Measurements from ENCODE around the gene KLHL29. TPM values are rescaled to one million over a fixed set of nuclear protein-coding genes. Genes with fewer than 3 reads are reported as not detected.

The KLHL29 gene
- total and polyA plus RNA-seq, 10 donors = 1.5 to 30.5 (median 9.4) TPM

GRCh38 chr2:23606196-23606595, 221.2 kb downstream of the KLHL29 start:
- Histone ChIP-seq H3K4me1 (no peaks in the 10 kb centered on the region), H3K27ac (no peak overlapping the region), H3K4me3 (no peak overlapping the region), H3K36me3 (no peaks in the 10 kb centered on the region), H3K9me3 (peaks cover 0 to 30% (median 15%) of the 10 kb centered on the region in 8 donors), H3K27me3 (replicated peaks in 1 of 7) (peaks cover 0 to 4% (median 0%) of the 10 kb centered on the region in 7 donors)
- 80 to 90% (median 83%) methylated on average over 9 of the region's 9 CpGs for WGBS, 5 donors
- peak; percentile 19 for DNase-seq
- TF ChIP-seq CTCF (IDR thresholded peaks at IDR 0.05 in 8 of 11, conservative IDR thresholded peaks at IDR 0.05 in 3 of 11) = no peak
- no peak for TF ChIP-seq POLR2A (IDR thresholded peaks at IDR 0.05)
- no peak for TF ChIP-seq POLR2AphosphoS5 (IDR thresholded peaks at IDR 0.05)
- intact Hi-C loops (cut with DNase I; ENCODE audit: low total_unique reads) = no loop called here

- DNase-seq = peak; percentile 16
- Histone ChIP-seq H3K27ac (no peak overlapping the region), H3K36me3 (no peaks in the 10 kb centered on the region), H3K27me3 (replicated peaks in 1 of 7) (peaks cover 0 to 4% (median 0%) of the 10 kb centered on the region in 7 donors), H3K4me1 (no peaks in the 10 kb centered on the region), H3K4me3 (no peak overlapping the region), H3K9me3 (peaks cover 0 to 38% (median 22%) of the 10 kb centered on the region in 8 donors)
- TF ChIP-seq POLR2A (IDR thresholded peaks at IDR 0.05) (no peak), POLR2AphosphoS5 (IDR thresholded peaks at IDR 0.05) (no peak), CTCF (IDR thresholded peaks at IDR 0.05 in 8 of 11, conservative IDR thresholded peaks at IDR 0.05 in 3 of 11) (no peak)
- intact Hi-C loops (cut with DNase I; ENCODE audit: low total_unique reads) = no loop called here
Observed at GRCh38 chr2:23606968-23607367, 222.0 kb downstream of the KLHL29 start.

GRCh38 chr2:23607925-23608324, 222.9 kb downstream of the KLHL29 start:
- H3K9me3 ChIP-seq = peaks cover 0 to 45% (median 27%) of the 10 kb centered on the region in 8 donors
- intact Hi-C loops (cut with DNase I; ENCODE audit: low total_unique reads) = no loop called here
- H3K27ac ChIP-seq = no peak overlapping the region
- TF ChIP-seq POLR2A (IDR thresholded peaks at IDR 0.05) (no peak), POLR2AphosphoS5 (IDR thresholded peaks at IDR 0.05) (no peak), CTCF (IDR thresholded peaks at IDR 0.05 in 8 of 11, conservative IDR thresholded peaks at IDR 0.05 in 3 of 11) (no peak)
- H3K4me3 ChIP-seq = no peak overlapping the region
- H3K27me3 ChIP-seq (replicated peaks in 1 of 7) = peaks cover 0 to 4% (median 0%) of the 10 kb centered on the region in 7 donors
- DNase-seq = no peak
- WGBS, 5 donors = 68 to 84% (median 76%) methylated on average over 3 of the region's 3 CpGs
- H3K36me3 ChIP-seq = no peaks in the 10 kb centered on the region
- H3K4me1 ChIP-seq = no peaks in the 10 kb centered on the region

GRCh38 chr2:23609254-23609653, 224.3 kb downstream of the KLHL29 start:
- no peak for TF ChIP-seq POLR2AphosphoS5 (IDR thresholded peaks at IDR 0.05)
- TF ChIP-seq POLR2A (IDR thresholded peaks at IDR 0.05) = no peak
- no peak for TF ChIP-seq CTCF (IDR thresholded peaks at IDR 0.05 in 8 of 11, conservative IDR thresholded peaks at IDR 0.05 in 3 of 11)
- Histone ChIP-seq H3K9me3 (peaks cover 0 to 45% (median 27%) of the 10 kb centered on the region in 8 donors), H3K4me1 (peaks cover 0 to 2% (median 0%) of the 10 kb centered on the region in 6 donors), H3K36me3 (no peaks in the 10 kb centered on the region), H3K27ac (no peak overlapping the region), H3K27me3 (replicated peaks in 1 of 7) (peaks cover 0 to 4% (median 0%) of the 10 kb centered on the region in 7 donors), H3K4me3 (no peak overlapping the region)
- DNase-seq = peak; percentile 19
- 84 to 92% (median 88%) methylated on average over 7 of the region's 7 CpGs for WGBS, 5 donors
- intact Hi-C loops (cut with DNase I; ENCODE audit: low total_unique reads) = no loop called here
